22Rv1 (cell line): ENCODE results near the gene PRIM1.

ENCODE experiments used
- CTCF ChIP-seq: fragments of 450-650 bp; IDR thresholded peaks from 2 replicates; pipeline ENCODE4 v1.5.1; 2017; ENCODE audit warnings: mild to moderate bottlenecking
- ZFX ChIP-seq: fragments of 450-650 bp; IDR thresholded peaks from 2 replicates; pipeline ENCODE4 v1.6.1; 2017; ENCODE audit warnings: antibody characterized with exemption, borderline replicate concordance

GRCh38 chr12:56723889-56724700, 28.0 kb downstream of the PRIM1 start:
- TF ChIP-seq CTCF, result no peak
- TF ChIP-seq ZFX, result no peak
